SKM-1 (cell line): ENCODE data around the gene SCAMP5.

ENCODE experiments used
- DNase-seq: peaks from one replicate; lab custom pipeline; 2025; ENCODE audit not compliant: unreplicated experiment; lab: John Stamatoyannopoulos, UW

SCAMP5 gene

DNA sequence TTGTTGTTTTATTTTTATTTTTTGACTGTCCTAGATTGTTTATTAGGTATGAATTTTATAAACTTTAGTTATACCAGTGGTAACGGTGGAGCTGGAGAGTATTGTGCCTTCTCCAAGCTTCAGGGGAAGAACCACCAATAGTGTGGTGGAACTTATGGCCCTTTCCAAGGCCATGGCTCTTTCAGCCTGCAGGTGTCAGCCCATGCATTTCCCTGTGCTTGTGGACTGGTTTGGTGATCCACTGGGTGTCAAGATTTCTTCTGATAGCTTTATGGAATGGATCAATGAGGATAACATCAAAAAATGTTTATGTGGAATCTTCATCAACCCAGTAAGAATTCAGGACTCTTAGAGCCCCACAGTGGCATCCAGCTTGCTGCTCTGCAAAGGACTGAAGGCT is 19.2 kb upstream of the SCAMP5 start:
- no peak for DNase-seq

DNA sequence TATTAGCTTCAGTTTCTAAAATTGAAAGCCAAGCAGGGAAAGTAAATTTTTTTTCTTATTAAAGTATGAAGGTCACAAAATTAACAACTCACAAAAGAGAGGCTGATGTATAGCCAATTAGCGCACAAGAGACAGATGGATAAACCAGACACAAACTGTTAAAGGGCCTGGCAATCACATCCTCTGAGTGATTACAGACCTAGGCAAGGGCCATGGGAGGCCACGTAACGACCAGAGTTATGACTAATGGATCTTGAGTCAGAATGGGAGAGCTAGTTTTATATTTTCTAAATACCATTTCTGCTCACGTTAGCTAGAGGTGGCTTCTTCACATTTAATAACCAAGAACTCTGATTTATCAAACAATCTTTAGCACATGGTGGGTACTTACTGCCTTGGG is 17.8 kb upstream of the SCAMP5 start:
- DNase-seq, result no peak

DNA sequence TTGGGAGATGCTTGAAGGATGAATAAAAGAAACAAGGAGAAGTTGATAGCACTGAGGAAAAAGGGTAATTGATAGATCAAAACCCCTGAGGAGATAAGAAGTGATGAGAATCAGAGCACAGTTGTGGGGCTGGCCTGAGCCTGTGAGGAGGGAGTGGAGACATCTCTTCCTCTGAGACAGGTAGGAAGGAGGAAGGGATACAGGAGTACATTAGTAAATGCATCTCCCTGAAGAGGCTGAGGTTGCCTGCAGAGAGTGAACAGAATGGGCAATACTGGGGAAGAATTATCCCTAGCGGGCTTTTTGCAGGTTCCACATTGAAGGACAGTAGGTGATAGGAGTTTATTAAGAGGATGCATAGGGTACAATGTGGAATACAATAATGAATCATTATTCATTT is 17.3 kb upstream of the SCAMP5 start:
- DNase-seq, result no peak

DNA sequence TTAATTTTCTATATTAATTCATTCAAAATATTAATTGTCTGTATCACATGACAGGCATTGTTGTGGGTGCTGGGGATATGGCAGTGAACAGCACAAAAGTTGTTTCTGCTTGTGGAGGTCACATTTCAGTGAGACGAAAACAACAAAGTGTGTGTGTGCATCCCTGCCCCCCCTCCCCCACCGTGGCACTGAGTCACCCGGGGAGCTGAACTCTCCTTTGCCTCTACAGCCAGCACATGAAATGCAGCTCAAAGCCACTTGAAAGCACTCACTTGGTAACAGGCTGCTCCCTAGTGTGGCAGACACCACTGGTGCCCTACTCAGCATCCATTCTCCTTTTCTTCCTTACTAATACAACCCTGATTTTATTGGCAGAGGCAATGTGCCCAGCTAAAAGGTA is 16.9 kb upstream of the SCAMP5 start:
- no peak for DNase-seq

DNA sequence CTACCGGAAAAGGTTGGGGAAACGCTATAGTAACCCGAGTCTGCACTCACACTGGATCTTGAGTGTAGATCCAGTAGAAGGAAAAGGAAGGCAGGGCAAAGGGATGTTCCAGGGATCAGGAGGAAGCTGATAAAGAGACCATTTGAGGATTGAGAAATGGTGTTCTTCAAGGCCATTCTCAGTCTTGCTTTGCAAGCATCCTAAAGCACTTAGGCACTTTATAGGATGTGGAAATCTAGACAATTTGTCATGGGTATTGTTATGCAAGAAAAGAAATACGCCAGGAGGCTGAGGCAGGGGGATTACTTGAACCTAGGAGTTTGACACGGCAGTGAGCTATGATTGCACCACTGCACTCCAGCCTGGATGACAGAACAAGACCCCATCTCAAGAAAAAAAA is 13.2 kb upstream of the SCAMP5 start:
- DNase-seq, result no peak

DNA sequence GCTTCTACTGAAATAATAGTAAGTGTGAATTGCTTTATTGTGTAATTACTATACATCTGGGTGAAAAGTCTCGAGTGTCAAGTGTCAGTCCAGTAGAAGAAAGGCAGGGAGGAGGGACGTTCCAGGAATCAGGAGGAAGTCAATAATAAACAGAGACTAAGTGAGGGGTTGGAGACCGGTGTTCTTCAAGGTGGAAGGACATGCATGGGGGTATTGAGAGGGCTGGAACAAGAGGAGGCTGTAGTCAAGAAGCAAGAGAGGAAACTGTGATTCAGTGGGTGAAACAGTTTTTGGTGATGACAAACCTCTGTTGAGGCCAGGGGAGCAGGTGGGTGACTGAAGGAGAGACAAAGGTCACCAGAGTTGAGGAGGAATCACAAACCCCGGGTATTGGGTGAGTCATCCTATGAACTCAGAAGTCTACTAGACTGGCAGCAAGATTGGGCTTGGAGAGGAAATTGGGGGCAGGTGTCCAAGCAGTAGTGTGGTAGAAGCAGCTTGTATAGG is 11.6 kb upstream of the SCAMP5 start:
- DNase-seq, result no peak

DNA sequence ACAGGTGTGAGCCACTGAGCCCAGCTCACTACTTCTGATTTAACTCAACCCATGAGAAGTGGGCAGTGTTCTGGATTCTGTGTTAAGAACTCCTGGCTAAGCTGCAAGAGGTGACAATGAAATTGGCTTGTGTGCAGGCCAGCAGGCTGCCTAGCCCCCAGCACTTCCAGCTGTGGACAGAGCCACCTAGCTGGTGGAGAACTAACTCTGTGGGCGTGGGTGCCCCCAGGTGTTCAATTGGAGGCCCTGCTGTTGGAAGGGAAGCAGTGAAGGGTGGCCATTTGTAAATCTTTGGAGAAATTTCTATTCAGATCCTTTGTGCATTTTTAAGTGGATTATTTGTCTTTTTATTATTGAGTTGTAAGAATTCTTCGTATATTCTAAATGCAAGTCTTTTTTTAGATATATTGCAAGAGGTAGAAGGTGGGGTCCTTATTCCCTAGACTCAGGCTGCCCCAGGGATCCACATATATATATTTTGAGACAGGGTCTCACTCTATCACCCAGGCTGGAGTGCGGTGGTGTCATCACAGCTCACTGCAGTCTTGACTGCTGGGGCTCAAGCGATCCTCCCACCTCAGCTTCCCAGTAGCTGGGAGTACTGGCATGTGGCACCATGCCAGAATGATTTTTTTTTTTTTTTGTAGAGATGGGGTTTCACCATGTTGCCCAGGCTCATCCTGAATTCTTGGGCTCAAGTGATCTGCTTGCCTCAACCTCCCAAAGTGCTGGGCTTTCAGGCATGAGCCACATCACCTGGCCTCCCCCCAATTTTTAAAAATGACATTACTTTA is 7.2 kb upstream of the SCAMP5 start:
- no peak for DNase-seq

DNA sequence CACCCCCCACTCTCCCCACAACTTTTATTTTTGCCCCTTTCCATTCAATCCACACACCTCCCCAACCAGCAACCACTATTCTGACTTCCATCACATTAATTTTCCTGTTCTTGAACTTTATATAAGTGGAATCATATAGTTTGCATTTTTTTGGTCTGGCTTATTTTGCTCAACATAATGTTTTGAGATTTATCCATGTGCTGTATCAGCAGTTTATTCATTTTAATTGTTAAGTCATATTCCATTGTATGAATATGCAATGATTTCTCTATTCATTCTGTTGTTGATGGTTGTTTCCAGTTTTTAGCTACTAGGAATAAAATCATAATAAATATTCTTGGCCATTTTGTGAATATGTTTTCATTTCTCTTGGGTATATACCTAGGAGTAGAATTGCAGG is 5.8 kb upstream of the SCAMP5 start:
- no peak for DNase-seq

DNA sequence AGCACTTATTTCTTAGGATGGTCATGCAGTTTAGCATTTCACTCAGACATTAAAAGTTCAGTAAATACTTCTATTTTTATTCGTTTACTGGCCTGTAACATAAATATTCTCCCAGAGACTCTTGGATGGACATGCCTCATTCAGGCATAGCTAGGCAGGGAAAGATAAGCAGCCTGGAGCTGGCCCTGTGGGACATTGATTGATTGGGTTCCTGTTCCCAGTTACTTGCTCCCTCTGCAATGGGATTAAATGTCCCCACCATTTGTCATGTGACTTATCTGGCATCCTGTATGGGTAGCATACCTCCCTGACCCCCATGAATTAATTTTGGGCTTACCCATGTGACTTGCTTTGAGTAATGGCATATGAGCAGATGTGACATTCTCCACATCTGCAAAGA is 2.7 kb upstream of the SCAMP5 start:
- DNase-seq, result no peak

DNA sequence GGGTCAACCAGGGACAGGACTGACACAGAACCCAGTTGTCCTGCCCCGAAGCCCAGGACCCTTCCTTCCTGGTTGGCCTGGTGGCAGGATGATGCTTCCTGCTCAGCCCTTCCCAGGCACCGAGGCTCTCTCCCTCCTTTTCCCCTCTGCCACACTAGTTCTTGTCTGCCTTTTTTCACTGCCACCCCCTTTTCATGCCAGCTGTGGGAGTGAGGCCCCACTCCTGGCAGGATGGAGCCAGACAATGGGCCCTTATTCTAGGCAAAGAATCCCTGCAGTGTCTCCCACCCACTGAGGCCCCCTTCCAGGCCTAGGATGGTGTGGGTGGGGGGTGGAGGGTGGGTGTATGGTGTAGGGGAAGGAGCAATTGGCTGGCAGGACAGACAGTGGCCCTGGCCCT is 1.1 kb upstream of the SCAMP5 start:
- DNase-seq, result no peak

DNA sequence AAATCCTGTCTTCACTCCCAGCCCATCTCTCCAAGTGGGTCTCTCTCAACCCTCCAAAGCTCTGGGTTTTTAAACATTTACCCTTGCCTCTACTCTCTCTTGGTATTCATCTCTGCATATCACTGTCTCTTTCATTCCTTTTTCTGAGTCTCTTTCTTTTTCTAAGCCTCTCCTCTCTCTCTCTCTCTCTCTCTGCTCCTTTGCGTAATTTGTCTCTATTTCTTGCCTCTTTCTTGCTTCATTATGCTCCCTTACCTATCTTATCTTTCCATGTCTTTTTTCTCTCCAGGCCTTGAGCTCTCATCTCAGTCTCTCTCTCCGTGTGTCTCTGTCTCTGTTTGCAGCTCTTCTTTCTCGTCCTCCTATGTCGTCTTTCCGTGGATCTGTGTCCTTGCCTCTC is 678 bp upstream of the SCAMP5 start:
- DNase-seq, result no peak

DNA sequence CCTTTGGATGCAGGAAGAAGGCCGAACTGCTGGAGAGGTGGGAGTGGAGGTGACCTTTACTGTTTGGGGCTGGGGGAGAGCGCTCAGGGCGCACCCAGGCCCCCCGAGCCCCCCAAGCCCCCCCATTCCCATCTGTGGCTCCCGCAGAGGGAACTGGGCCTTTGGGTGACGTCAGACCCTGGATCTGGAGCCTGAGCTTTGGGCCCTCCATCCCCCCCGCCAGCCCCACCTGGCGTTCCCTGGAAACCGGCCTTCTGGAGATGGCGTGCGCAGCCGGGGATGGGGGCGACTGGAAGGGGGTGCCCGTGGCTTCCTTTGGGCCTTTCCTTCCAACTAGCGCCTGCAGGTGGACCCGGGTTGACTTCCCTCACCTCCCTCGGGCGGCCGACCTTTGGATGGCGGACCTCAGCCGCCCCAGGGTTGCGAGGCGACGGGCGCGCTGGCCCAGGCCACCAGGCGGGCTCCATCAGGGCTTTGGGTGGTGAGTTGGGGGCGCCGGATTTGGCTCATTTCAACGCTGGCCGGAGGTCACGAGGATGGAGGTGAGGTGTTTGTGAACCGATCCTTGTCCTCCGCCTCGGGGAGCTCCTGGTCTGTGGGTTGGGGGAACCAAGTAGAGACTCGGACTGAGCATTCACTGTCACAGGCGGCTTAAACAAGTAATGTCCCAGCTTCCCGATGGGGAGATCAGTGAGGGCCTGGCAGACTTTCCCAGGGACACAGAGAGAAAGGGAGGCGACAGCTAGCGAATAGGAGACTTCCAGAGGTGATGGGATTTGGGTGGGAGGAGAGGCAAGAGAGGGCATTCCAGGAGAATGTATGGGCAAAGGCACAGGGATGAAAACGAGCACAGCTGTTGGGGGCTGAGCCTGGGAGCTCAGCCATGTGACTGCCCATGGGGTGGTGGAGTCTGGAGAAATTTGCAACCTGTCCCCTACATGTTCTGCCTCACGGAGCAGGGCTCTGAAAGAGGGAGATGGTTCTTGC is 709 bp downstream of the SCAMP5 start:
- no peak for DNase-seq

DNA sequence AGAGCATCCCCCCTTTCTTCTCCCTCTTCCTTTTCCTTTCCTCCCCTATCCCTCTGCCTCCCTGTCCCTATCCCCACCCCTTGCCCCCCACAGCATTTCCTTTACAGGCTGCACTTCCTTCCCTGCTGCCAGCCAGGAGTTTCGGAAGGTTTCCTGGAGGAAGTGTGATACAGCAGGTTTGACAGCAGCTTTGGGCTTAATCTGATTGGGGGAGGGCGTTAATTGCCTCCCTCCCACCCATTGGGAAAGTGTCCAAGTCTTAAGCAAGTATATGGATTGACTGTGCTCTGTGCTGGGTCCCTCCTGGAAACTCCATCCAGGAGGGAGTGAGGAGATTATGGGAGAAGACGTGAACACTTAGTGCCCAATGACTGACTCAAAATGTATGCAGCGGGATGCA is 1.8 kb downstream of the SCAMP5 start:
- no peak for DNase-seq

DNA sequence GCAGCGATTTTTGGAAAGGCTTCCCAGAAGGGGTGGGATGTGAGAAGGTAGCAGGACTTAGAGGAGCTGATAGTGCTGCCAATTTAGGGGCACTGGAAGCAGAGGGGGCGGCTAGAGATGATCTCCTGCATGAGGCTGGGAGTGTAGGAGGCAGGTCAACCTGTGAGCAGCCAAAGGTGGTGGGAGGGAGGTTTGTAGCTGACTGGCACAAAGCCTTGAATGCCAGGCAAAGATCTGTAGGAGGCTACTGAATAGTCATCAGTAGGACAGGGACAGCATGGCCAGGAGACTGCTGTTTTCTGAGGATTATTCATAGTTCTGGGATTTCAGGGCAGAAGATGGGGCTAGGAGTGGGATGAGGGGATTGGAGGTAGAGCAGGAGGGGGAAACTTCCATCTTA is 2.2 kb downstream of the SCAMP5 start:
- DNase-seq, result no peak

DNA sequence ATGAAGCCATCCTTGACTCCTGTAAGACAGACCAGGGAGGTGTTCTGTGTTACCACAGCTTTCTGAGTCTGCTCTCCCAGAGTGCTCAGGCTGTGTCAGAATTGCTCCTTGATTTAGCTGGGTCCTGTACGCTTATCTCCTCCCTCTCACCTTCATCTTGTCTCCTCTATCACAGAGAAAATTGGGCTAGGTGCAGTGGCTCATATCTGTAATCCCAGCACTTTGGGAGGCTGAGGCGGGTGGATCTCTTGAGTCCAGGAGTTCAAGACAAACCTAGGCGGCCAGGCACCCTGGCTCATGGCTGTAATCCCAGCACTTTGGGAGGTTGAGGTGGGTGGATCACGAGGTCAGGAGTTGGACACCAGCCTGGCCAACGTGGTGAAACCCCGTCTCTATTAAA is 5.9 kb downstream of the SCAMP5 start:
- no peak for DNase-seq

DNA sequence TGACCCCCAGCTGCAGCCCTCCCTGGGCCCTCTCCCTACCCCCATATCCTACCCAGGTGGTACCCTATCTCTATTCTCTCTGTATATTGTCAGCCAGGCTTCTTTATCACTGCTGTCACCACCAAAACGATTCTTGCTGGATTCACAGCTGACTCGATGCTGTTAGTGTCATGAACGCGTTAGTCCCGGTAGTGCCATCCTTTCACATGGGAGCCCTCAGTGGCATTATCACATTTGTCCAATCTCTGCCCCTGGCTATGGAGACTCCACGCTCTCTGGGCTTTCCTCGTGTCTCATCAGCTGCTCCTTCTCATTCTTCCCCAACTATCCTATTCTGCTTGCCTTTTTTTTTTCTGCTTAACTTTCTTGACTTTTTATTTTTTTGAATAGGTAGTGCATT is 7.0 kb downstream of the SCAMP5 start:
- DNase-seq, result no peak

DNA sequence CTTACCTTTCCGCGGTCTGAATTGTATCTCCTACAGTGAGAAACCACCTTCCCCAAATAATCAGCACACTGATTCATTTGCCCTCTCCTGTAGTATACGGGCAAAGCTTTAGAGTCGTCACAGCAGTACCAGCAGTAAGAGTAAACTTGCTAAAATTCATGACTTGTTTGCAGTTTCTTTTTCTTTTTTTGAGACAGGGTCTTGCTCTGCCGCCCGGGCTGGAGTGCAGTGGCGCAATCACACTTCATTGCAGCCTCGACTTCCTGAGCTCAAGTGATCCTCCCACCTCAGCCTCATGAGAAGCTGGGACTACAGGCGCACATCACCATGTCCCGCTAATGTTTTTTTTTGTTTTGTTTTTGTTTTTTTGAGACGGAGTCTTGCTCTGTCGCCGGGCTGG is 11.9 kb downstream of the SCAMP5 start:
- no peak for DNase-seq

DNA sequence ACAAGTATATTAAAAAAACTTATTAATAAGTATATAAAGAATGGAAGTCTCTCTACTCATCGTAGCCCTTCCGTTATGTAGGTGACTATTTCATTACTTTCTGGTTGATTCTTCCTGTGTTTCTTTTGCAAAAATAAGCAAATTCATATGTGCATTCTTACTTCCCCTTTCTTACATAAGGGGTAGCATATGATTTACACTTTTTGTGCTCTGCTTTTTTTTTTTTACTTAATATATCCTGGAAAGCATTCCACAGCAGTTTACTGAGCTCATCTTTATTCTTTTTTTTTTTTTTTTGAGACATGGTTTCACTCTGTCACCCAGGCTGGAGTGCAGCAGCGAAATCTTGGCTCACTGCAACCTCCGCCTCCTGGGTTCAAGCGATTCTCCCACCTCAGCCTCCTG is 12.9 kb downstream of the SCAMP5 start:
- no peak for DNase-seq

DNA sequence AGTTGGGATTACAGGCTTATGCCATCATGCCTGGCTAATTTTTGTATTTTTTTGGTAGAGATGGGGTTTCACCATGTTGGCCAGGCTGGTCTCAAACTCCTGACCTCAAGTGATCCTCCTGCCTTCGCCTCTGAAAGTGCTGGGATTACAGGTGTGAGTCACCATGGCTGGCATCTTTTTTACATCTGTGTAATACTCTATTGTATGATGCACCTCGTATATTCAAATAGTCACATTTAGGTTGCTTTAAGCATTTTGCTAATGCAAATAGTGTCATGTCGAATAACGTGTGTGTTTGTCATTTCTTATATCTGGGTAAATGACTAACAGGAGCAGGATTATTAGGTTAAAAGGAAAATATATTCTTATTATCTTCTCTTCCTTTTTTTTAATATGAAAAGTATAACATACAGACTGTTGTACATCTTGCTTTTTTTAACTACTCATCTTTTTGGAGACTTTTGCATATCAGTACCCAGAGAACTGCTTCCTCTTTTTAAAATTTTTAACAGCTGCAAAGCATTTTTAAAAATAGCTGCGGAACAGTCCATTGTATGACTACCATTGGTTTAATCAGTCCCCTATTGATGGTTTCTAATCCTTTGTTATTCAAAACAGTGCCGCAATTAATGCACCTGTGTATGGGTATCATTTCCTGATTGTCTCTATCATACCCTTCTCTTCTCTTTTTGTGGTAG is 13.4 kb downstream of the SCAMP5 start:
- peak; percentile 28 for DNase-seq

DNA sequence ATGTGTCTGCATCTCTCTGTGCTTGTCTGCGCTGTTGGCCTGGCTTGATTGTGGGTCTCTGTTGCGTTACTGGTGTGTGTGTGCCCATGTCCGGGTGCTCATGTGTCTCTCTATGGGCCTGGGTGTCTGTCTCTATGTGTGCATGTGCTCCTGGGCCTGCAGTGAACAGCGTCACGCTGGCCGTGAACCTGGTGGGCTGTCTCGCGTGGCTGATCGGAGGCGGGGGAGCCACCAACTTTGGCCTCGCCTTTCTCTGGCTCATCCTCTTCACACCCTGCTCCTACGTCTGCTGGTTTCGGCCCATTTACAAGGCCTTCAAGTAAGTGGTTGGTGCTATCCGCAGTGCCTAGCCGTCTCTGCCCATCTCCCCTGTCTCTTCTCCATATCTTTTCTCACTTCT is 21.1 kb downstream of the SCAMP5 start:
- no peak for DNase-seq

DNA sequence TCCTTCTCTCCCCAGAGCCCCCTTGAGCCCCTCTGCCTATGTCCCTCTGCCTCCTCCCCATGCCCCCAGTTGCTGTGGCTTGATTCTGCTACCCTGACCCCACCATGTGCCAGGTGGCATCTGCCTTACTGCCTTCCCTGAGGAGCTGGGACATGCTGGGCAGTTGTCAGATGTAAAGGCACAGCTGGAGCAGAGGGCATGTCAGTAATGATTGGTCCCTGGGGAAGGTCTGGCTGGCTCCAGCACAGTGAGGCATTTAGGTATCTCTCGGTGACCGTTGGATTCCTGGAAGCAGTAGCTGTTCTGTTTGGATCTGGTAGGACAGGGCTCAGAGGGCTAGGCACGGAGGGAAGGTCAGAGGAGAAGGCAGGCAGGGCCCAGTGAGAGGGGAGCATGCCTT is 24.6 kb downstream of the SCAMP5 start:
- DNase-seq, result no peak
